ENCODE results near the gene SIMC1.
"Not testable (repeated sequence)": the region's sequence is repeated elsewhere in the genome, so short reads cannot be mapped to it uniquely, and the experiment has no call there.

The SIMC1 gene

DNA sequence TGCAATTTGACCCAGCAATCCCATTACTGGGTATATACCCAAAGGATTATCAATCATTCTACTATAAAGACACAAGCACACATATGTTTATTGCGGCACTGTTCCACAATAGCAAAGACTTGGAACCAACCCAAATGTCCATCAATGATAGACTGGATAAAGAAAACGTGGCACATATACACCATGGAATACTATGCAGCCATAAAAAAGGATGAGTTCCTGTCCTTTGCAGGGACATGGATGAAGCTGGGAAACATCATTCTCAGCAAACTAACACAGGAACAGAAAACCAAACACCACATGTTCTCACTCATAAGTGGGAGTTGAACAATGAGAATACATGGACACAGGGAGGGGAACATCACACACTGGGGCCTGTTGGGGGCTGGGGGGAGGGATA lies 39.9 kb upstream of the SIMC1 start:
- Mint-ChIP-seq H3K4me1 (peaks cover 15 to 19% of the 10 kb centered on the region in 2 donors), H3K27me3 (peaks cover 36 to 44% of the 10 kb centered on the region in 2 donors)
- not testable (repeated sequence) for ATAC-seq (replicated peaks); DNase-seq; H3K36me3 Mint-ChIP-seq; H3K9me3 Mint-ChIP-seq; H3K4me3 Mint-ChIP-seq; H3K27ac Mint-ChIP-seq

DNA sequence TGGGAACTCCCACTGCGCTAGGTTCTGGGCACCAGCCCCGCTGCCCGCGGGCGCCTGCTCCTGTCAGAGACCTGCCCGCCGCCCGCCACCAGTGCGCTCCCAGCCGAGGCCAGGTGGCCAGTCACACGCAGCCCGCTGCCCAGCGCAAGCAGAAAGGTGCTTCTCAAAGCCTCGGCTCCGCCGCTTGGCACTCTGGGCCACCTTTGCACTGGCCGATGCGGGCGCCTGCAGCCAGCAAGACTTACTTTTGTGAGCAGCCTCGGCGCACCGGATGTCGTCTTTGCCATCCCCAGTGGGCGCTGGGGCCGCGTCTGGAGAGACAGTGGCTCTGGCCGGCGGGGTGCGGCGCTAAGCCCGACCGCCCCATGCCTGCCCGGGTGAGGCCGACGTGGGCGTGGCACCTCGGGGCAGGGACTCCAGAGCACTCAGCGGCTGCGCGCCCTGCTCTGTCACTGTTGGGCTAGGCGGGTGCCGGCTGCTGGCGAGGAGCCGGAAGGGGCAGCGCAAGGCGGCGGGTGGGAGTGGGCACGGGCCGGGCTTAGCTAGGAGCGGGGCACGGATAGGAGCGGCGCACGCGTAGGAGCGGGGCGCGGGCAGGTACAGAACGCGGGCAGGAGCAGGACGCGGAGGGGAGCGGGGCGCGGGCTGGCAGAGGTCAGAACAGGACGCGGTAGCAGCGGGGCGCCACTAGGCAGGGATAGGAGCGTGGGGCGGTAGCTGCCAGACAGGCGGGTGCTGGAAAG lies 39.1 kb upstream of the SIMC1 start:
- peak overlapping the region; percentile 60 to 70 for H3K4me3 Mint-ChIP-seq
- H3K27ac Mint-ChIP-seq, result peak overlapping the region; percentile 5
- ATAC-seq (replicated peaks) (peak; percentile 45 to 50), DNase-seq (peak; percentile 18)
- H3K36me3 Mint-ChIP-seq, H3K9me3 Mint-ChIP-seq: not testable (repeated sequence)
- peaks cover 10 to 16% of the 10 kb centered on the region in 2 donors for H3K4me1 Mint-ChIP-seq
- H3K27me3 Mint-ChIP-seq, result peaks cover 29 to 37% of the 10 kb centered on the region in 2 donors

DNA sequence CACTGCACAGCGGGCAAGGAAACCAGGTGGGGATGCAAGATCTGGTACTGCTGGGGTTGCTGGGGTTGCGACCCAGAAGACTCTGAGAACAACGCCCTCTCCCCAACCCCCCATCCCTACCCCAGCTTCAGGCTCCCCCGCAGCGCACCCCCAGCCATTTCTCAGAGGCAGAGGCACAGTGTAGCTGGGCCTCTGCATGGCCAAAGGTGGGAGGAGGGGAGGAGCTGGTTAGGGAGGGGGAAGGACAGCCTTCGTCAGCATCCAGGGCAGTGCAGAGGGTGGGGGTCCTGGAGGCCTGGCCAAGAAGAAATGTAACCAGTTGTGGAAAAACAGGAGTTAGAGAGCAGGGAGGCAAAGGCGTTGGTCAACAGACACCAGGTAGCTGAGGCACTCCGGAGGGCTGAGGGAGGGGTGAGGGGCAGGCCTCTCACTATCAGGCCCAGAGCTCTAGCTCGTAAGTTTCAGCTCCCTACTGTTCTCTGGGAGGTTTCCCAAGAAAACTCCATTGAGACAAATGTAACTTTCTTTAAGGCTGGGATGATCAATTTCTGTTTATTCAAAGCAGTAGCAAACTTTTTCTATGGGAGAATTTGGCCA lies 38.3 kb upstream of the SIMC1 start:
- not testable (repeated sequence) for DNase-seq; H3K36me3 Mint-ChIP-seq; ATAC-seq (replicated peaks); H3K9me3 Mint-ChIP-seq; H3K27ac Mint-ChIP-seq
- peak overlapping the region in 1 of 2 donors; percentile 70 for H3K4me3 Mint-ChIP-seq
- H3K4me1 Mint-ChIP-seq, result peaks cover 10 to 14% of the 10 kb centered on the region in 2 donors
- peaks cover 29 to 40% of the 10 kb centered on the region in 2 donors for H3K27me3 Mint-ChIP-seq

DNA sequence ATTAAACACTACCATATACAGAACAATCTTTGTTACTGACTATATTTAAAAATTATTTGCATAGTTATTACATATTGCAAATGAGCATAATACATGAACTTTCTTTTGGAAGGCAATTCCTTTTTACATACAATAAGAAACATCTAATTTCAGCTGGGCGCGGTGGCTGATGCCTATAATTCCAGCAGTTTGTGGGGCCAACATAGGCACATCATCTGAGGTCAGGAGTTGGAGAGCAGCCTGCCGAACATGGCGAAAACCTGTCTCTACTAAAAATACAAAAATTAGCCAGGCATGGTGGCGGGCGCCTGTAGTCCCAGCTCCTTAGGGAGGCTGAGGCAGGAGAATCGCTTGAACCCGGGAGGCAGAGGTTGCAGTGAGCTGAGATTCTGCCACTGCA lies 36.4 kb upstream of the SIMC1 start:
- no peak for ATAC-seq (replicated peaks)
- H3K27ac Mint-ChIP-seq, result no peak overlapping the region

DNA sequence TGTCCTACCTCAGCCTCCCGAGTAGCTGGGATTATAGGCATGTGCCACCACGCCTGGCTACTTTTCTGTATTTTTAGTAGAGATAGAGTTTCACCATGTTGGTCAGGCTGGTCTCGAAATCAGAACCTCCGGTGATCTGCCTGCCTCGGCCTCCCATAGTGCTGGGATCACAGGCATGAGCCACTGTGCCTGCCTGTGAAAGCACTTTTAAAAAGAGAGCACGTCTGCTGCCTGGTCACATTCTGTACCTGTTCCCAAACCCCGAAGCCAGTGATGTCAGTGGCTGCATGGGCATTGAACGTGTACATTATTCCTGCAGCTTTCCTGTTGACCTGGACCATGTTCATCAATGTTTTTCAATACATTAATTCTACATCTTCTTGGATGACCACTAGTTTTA lies 35.1 kb upstream of the SIMC1 start:
- peaks cover 4 to 7% of the 10 kb centered on the region in 2 donors for H3K4me1 Mint-ChIP-seq
- H3K27ac Mint-ChIP-seq, result no peak overlapping the region
- no peaks in the 10 kb centered on the region for H3K36me3 Mint-ChIP-seq
- DNase-seq, result no peak
- H3K4me3 Mint-ChIP-seq, result no peak overlapping the region
- ATAC-seq (replicated peaks), result no peak
- H3K27me3 Mint-ChIP-seq, result peaks cover 14 to 23% of the 10 kb centered on the region in 2 donors
- H3K9me3 Mint-ChIP-seq, result peaks cover 0 to 3% of the 10 kb centered on the region in 2 donors

More for the DNA sequence above, 36.4 kb upstream of the SIMC1 start:
- Mint-ChIP-seq H3K9me3 (no peaks in the 10 kb centered on the region), H3K4me3 (no peak overlapping the region), H3K27me3 (peaks cover 22 to 33% of the 10 kb centered on the region in 2 donors), H3K4me1 (peaks cover 4 to 7% of the 10 kb centered on the region in 2 donors), H3K36me3 (no peaks in the 10 kb centered on the region)
- DNase-seq, result no peak

DNA sequence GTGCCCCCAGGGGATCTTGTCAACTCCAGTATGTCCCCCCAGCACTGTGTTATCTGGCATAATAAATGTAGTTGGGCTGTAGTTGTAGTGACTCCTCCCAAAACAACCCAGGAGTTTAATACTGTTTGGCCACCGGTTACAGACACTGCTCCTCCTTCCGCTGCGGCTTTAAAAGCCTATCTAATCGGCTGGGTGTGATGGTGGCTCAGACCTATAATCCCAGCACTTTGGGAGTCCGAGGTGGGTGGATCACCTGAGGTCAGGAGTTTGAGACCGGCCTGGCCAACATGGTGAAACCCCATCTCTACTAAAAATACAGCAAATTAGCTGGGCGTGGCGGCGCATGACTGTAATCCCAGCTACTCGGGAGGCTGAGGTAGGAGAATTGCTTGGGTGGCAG lies 34.7 kb upstream of the SIMC1 start:
- not testable (repeated sequence) for H3K27ac Mint-ChIP-seq; H3K4me3 Mint-ChIP-seq; ATAC-seq (replicated peaks); H3K4me1 Mint-ChIP-seq; H3K36me3 Mint-ChIP-seq; DNase-seq; H3K9me3 Mint-ChIP-seq
- peaks cover 14 to 23% of the 10 kb centered on the region in 2 donors for H3K27me3 Mint-ChIP-seq

DNA sequence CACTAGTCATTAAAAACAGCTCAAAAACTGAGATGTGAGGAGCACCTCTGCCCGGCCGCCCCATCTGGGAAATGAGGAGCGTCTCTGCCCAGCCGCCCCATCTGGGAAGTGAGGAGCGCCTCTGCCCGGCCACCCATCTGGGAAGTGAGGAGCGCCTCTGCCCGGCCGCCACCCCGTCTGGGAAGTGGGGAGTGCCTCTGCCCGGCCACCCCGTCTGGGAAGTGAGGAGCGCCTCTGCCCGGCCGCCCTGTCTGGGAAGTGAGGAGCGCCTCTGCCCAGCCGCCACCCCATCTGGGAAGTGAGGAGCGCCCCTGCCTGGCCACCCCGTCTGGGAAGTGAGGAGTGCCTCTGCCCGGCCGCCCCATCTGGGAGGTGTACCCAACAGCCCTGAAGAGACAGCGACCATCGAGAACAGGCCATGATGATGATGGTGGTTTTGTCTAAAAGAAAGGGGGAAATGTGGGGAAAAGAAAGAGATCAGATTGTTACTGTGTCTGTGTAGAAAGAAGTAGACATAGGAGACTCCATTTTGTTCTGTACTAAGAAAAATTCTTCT lies 23.7 kb upstream of the SIMC1 start:
- not testable (repeated sequence) for H3K27ac Mint-ChIP-seq; H3K4me1 Mint-ChIP-seq; H3K4me3 Mint-ChIP-seq; ATAC-seq (replicated peaks); H3K9me3 Mint-ChIP-seq; DNase-seq; H3K36me3 Mint-ChIP-seq
- peaks cover 27 to 38% of the 10 kb centered on the region in 2 donors for H3K27me3 Mint-ChIP-seq

DNA sequence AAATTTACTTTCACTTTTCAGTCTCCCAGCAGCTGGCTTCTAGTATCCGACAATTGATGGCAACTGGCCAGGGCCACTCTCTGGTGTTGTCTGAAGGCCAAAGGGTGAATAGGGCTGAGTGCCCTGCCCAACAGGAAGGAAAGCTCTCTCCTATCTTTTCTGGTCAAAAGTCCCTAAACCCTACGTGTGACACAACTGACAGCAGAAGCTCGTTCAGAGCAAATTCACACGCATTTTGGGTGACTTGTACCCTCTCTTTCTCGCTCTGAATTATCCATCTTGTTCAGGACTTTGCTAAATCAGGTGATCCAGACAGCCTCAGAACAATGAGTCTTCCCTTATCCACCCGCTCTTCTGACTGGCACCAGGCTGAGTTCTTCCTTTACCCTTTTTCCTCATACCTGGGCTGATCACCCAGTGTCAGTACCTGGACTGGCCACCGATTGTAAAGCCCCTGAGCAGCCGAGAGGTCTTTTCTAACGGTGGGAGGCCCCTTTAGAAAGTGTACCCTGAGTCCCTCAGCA lies 21.8 kb upstream of the SIMC1 start:
- H3K4me1 Mint-ChIP-seq; H3K27ac Mint-ChIP-seq; ATAC-seq (replicated peaks); H3K36me3 Mint-ChIP-seq; DNase-seq; H3K9me3 Mint-ChIP-seq: not testable (repeated sequence)
- peak overlapping the region in 1 of 2 donors; percentile 19 for H3K4me3 Mint-ChIP-seq
- H3K27me3 Mint-ChIP-seq, result peaks cover 29 to 35% of the 10 kb centered on the region in 2 donors

DNA sequence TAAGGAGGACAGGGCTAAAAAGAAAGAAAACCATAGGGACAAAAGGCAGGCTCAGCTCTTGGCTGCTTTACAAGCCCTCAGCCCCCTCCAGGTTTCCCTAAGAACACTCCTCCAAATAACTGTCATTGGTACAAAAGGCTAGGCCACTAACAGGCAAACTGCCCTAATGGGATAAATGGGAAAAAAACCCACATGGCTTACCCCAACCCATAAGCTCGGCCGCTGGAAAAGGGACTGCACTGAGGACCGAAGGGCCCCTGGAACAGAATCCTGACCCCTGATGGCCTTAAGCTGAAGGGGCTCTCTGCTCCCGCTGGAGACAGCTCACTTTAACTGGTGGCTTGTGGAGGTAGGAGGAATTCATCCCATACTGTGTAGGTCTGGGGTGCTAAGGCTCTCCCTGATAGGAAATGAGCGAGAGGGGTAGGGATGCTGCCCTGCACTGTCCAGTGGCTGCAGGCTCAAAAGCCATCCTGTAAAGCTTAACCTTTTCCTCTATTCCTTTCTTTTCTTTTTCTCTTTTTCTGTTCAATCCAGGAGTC lies 21.0 kb upstream of the SIMC1 start:
- ATAC-seq (replicated peaks); H3K36me3 Mint-ChIP-seq; H3K9me3 Mint-ChIP-seq; H3K4me3 Mint-ChIP-seq; H3K27ac Mint-ChIP-seq; H3K4me1 Mint-ChIP-seq; DNase-seq: not testable (repeated sequence)
- H3K27me3 Mint-ChIP-seq, result peaks cover 23 to 28% of the 10 kb centered on the region in 2 donors

DNA sequence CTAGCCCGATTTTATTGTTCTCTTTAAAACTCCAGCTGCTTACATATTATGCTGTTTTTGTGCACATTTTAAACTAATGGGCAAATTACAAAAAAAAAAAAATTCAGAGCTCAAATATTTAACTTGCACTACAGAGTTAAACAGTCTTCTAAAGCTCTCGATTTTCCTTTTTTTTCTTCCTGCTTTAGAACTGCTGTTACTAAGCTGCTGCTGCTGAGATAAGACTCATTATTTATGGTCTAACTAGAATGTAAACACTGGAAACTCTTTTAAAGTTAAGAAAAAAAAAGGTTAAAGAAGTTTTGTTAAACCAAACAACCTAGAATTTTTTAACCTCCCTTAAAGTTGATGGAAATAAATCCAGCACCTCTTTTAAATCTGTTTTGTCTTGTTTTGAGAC lies 20.5 kb upstream of the SIMC1 start:
- DNase-seq; H3K27ac Mint-ChIP-seq; ATAC-seq (replicated peaks); H3K4me3 Mint-ChIP-seq; H3K36me3 Mint-ChIP-seq; H3K9me3 Mint-ChIP-seq; H3K4me1 Mint-ChIP-seq: not testable (repeated sequence)
- peaks cover 19 to 25% of the 10 kb centered on the region in 2 donors for H3K27me3 Mint-ChIP-seq

DNA sequence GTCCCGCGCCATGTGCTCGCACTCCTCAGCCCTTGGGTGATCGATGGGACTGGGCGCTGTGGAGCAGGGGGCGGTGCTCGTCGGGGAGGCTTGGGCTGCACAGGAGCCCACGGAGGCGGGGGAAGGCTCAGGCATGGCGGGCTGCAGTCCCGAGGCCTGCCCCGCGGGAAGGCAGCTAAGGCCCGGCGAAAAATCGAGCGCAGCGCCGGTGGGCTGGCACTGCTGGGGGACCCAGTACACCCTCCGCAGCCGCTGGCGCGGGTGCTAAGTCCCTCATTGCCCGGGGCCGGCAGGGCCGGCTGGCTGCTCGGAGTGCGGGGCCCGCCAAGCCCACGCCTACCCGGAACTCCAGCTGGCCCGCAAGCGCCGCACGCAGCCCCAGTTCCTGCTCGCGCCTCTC lies 16.2 kb upstream of the SIMC1 start:
- ATAC-seq (replicated peaks); H3K27ac Mint-ChIP-seq; H3K9me3 Mint-ChIP-seq; H3K36me3 Mint-ChIP-seq; H3K4me1 Mint-ChIP-seq; DNase-seq; H3K4me3 Mint-ChIP-seq: not testable (repeated sequence)
- peaks cover 11 to 13% of the 10 kb centered on the region in 2 donors for H3K27me3 Mint-ChIP-seq

DNA sequence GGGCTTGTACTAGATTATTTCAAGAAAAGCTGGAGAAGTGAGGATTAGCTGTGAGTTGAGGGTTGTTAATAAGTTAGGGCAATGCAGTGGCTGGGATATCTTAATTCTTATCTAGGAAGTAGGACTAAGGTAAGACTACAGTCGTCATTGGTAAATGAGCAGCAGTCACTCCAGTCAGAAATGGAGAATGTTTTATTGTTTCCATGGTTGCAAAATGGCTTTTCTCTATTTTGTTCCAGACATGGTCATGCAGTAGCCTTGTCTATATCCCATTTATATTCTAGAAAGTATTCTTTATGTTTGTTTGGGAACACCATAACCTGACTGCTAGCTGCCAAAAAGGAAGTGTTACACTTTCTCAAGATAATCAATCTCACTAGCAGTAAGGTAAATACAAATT lies 9.9 kb upstream of the SIMC1 start:
- H3K36me3 Mint-ChIP-seq; ATAC-seq (replicated peaks); H3K4me3 Mint-ChIP-seq; H3K27ac Mint-ChIP-seq; H3K4me1 Mint-ChIP-seq; H3K27me3 Mint-ChIP-seq; DNase-seq; H3K9me3 Mint-ChIP-seq: not testable (repeated sequence)

DNA sequence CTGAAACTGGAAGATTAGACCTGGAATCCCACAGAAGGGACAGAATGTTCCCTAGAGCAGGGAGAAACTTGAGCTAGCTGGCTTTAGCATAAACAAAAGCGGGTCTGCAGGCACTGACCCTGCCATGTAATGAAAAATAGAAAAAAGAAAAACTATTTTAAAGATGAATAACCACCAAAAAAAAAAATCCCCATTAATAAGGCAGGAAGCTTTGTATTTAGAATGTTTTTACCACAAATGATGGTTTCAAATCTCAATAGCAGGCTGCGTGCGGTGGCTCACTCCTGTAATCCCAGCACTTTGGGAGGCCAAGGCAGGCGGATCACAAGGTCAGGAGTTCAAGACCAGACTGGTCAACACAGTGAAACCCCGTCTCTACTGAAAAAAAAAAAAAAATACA lies 5.0 kb upstream of the SIMC1 start:
- not testable (repeated sequence) for H3K36me3 Mint-ChIP-seq; H3K9me3 Mint-ChIP-seq; ATAC-seq (replicated peaks); H3K4me3 Mint-ChIP-seq; H3K27me3 Mint-ChIP-seq; H3K4me1 Mint-ChIP-seq; H3K27ac Mint-ChIP-seq; DNase-seq

DNA sequence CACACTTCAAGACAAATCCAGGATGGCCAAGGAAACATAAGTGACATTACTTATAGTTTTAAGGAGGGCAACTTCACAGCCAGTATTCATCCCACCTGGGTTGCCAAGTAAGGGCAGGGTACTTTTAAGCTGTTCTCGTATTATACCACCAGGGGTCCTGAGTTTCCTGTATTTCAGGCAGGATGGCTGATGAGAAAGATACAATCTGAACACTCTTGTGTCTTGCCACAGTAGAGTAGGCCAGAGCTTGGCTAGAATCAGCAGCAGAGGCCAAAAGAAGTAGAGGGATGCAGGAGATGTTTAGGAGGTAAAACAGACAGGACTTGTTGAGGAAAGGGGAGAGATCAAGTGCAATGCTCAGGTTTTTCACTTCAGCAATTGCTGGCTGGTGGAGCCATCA lies 3.1 kb upstream of the SIMC1 start:
- DNase-seq, result peak; percentile 13
- not testable (repeated sequence) for H3K4me1 Mint-ChIP-seq, H3K27ac Mint-ChIP-seq, H3K36me3 Mint-ChIP-seq, H3K27me3 Mint-ChIP-seq, H3K9me3 Mint-ChIP-seq, H3K4me3 Mint-ChIP-seq
- peak; percentile 38 to 44 for ATAC-seq (replicated peaks)
